ENCODE measurements around the gene RCC2. TPM values are rescaled to one million over a fixed set of nuclear protein-coding genes. Genes with fewer than 3 reads are reported as not detected.
"Not testable (repeated sequence)": the region's sequence is repeated elsewhere in the genome, so short reads cannot be mapped to it uniquely, and the experiment has no call there.

Gene RCC2
- total RNA-seq, 4 donors from 2014 or later: 5.7 to 11.5 (median 7.8) TPM

GRCh38 chr1:17458794-17459193 lies 19.3 kb upstream of the RCC2 start:
- Histone ChIP-seq H3K9me3 (no peaks in the 10 kb centered on the region), H3K36me3 (no peaks in the 10 kb centered on the region), H3K4me3 (no peak overlapping the region), H3K27me3 (peaks cover 0 to 16% (median 8%) of the 10 kb centered on the region in 3 donors), H3K27ac (no peak overlapping the region), H3K4me1 (no peaks in the 10 kb centered on the region)
- TF ChIP-seq POLR2A (IDR thresholded peaks at IDR 0.05) (no peak), CTCF (IDR thresholded peaks at IDR 0.05 in 4 of 5, conservative IDR thresholded peaks at IDR 0.05 in 1 of 5) (no peak)
- intact Hi-C loops (cut with DNase I; ENCODE audit: low total_unique reads): no loop called here
- in situ Hi-C loops (cut with MboI; ENCODE audit: low sequenced_read_pairs in 4 of 4): no loop called here
- no peak for DNase-seq
- no peak for ATAC-seq

DNA sequence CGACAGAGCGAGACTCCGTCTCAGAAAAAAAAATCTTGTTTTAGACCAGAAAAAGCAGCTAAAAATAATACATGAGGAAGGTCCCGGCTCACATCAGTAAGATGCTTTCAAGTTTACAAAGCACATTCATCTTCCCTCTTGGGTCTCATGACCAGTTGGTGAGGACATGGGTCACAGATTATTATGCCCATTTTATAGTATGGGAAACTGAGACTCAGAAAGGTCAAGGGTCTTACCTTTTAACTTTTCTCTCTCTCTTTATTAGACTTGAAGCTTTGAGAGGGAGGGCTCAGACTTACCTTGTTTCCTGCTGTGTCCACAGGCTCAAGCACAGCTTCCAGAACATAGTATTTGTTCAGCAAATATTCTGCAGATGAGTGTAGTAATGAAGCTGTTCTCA lies 13.2 kb upstream of the RCC2 start:
- Histone ChIP-seq H3K9me3 (no peaks in the 10 kb centered on the region), H3K27me3 (no peaks in the 10 kb centered on the region), H3K4me3 (no peak overlapping the region), H3K36me3 (no peaks in the 10 kb centered on the region), H3K27ac (no peak overlapping the region), H3K4me1 (no peaks in the 10 kb centered on the region)
- intact Hi-C loops (cut with DNase I; ENCODE audit: low total_unique reads) (no loop called here), in situ Hi-C loops (cut with MboI; ENCODE audit: low sequenced_read_pairs in 4 of 4) (no loop called here)
- ATAC-seq: no peak
- TF ChIP-seq POLR2A (IDR thresholded peaks at IDR 0.05): no peak
- no peak for TF ChIP-seq CTCF (IDR thresholded peaks at IDR 0.05 in 4 of 5, conservative IDR thresholded peaks at IDR 0.05 in 1 of 5)
- no peak for DNase-seq

GRCh38 chr1:17452203-17452602 lies 12.7 kb upstream of the RCC2 start:
- intact Hi-C loops (cut with DNase I; ENCODE audit: low total_unique reads); H3K4me3 ChIP-seq; H3K27ac ChIP-seq; H3K27me3 ChIP-seq; in situ Hi-C loops (cut with MboI; ENCODE audit: low sequenced_read_pairs in 4 of 4); H3K36me3 ChIP-seq; DNase-seq; ATAC-seq; H3K4me1 ChIP-seq; H3K9me3 ChIP-seq: not testable (repeated sequence)

- Histone ChIP-seq H3K9me3 (no peaks in the 10 kb centered on the region), H3K4me1 (no peaks in the 10 kb centered on the region), H3K36me3 (no peaks in the 10 kb centered on the region), H3K4me3 (no peak overlapping the region), H3K27me3 (no peaks in the 10 kb centered on the region), H3K27ac (no peak overlapping the region)
- intact Hi-C loops (cut with DNase I; ENCODE audit: low total_unique reads): no loop called here
- TF ChIP-seq POLR2A (IDR thresholded peaks at IDR 0.05) (no peak), CTCF (IDR thresholded peaks at IDR 0.05 in 4 of 5, conservative IDR thresholded peaks at IDR 0.05 in 1 of 5) (no peak)
- ATAC-seq (no peak), DNase-seq (no peak)
- in situ Hi-C loops (cut with MboI; ENCODE audit: low sequenced_read_pairs in 4 of 4): no loop called here
Observed at GRCh38 chr1:17451731-17452130, 12.3 kb upstream of the RCC2 start.

- no peaks in the 10 kb centered on the region for H3K9me3 ChIP-seq
- H3K36me3 ChIP-seq: no peaks in the 10 kb centered on the region
- in situ Hi-C loops (cut with MboI; ENCODE audit: low sequenced_read_pairs in 4 of 4): no loop called here
- no peaks in the 10 kb centered on the region for H3K27me3 ChIP-seq
- no peak overlapping the region for H3K4me3 ChIP-seq
- intact Hi-C loops (cut with DNase I; ENCODE audit: low total_unique reads): no loop called here
- H3K27ac ChIP-seq: peak overlapping the region in 1 of 4 donors; percentile 13
- TF ChIP-seq POLR2A (IDR thresholded peaks at IDR 0.05) (no peak), CTCF (IDR thresholded peaks at IDR 0.05 in 4 of 5, conservative IDR thresholded peaks at IDR 0.05 in 1 of 5) (no peak)
- ATAC-seq: peak; percentile 65 to 69
- H3K4me1 ChIP-seq: no peaks in the 10 kb centered on the region
- DNase-seq: peak; percentile 35 to 61
Observed at GRCh38 chr1:17447501-17447992, 8.1 kb upstream of the RCC2 start.

Data from gastrocnemius medialis (tissue), 4 donors.